GM12878 (cell line): Measurements from ENCODE around the gene WIPF1. TPM values are rescaled to one million over a fixed set of nuclear protein-coding genes. Genes with fewer than 3 reads are reported as not detected.
A peak's percentile ranks its signal among the peaks of the same experiment; 100 is the strongest.

Experiments used
- ATAC-seq: fragments of 200-7000 bp; cut with Tn5 transposase; 3 replicates; pipeline ENCODE4 v1.9.1; 2020; ENCODE audit warnings: mild to moderate bottlenecking, moderate library complexity
- BruUV-seq: library from RNA; stranded (reverse); fragments of 400-500 nt; replicated peaks from 2 replicates; lab custom pipeline; 2021; lab: Mats Ljungman, UMichigan
- CTCF ChIA-PET: fragments of 300-600 bp; sonication (Branson Sonifier 250); formaldehyde crosslinking; extraction: SDS; loops from one replicate; lab custom pipeline; 2021; ENCODE audit warnings: inconsistent platforms; lab: Yijun Ruan, JAX
- POLR2A ChIA-PET: fragments of 350-600 bp; formaldehyde crosslinking; extraction: SDS; loops from one replicate; lab custom pipeline; 2021; ENCODE audit warnings: inconsistent platforms; lab: Charles Lee
- RAD21 ChIA-PET: fragments of 300-600 bp; sonication (Branson Sonifier 250); formaldehyde crosslinking; loops from one replicate; lab custom pipeline; 2023; ENCODE audit warnings: antibody characterized with exemption; ENCODE audit not compliant: unreplicated experiment; lab: Charles Lee
- SMC1A ChIA-PET: fragments of 300-600 bp; sonication (Branson Sonifier 250); formaldehyde crosslinking; loops from one replicate; lab custom pipeline; 2023; ENCODE audit not compliant: unreplicated experiment, uncharacterized antibody; lab: Charles Lee
- DNase-seq: peaks from one replicate; pipeline ENCODE4 v3.0.0-alpha.2; 2011; ENCODE audit warnings: low read depth, low spot score
- FAIRE-seq: peaks from 3 replicates; lab custom pipeline; 2011; peaks lifted over from hg19 to GRCh38; lab: Jason Lieb, UNC
- H2AFZ ChIP-seq: 2 replicates; pipeline ENCODE4 v1.6.0; 2011; ENCODE audit warnings: low read depth, low read length, control low read depth; ENCODE audit not compliant: control insufficient read depth
- H3K27ac ChIP-seq: 2 replicates; pipeline ENCODE4 v1.5.1; 2011; ENCODE audit warnings: control low read depth; ENCODE audit not compliant: control insufficient read depth, insufficient read depth
- H3K27me3 ChIP-seq, 2 experiments: replicated peaks in 1 of 2; 2 replicates each; pipeline versions ENCODE4 v1.6.0 to v1.6.1; 2011; ENCODE audit warnings: low read length in 1 of 2; ENCODE audit not compliant: control insufficient read depth in 2 of 2, insufficient read depth in 2 of 2
- H3K36me3 ChIP-seq, 2 experiments: 2 replicates each; pipeline ENCODE4 v1.5.1; 2011; ENCODE audit warnings: low read length in 1 of 2; ENCODE audit not compliant: control insufficient read depth in 2 of 2, insufficient read depth in 2 of 2
- H3K4me1 ChIP-seq: 2 replicates; pipeline ENCODE4 v1.6.1; 2011; ENCODE audit warnings: mild to moderate bottlenecking, low read length, moderate library complexity, mixed read lengths; ENCODE audit not compliant: control insufficient read depth, insufficient read depth
- H3K4me2 ChIP-seq: 2 replicates; pipeline ENCODE4 v1.6.0; 2011; ENCODE audit warnings: control low read depth; ENCODE audit not compliant: control insufficient read depth, insufficient read depth
- H3K4me3 ChIP-seq: fragments of 200-600 bp; sonication (generic); 2 replicates; pipeline ENCODE4 v1.5.1; 2016
- H3K79me2 ChIP-seq: 2 replicates; pipeline ENCODE4 v1.6.0; 2011; ENCODE audit warnings: low read length; ENCODE audit not compliant: control insufficient read depth, insufficient read depth
- H3K9ac ChIP-seq: 2 replicates; pipeline ENCODE4 v1.8.0; 2011; ENCODE audit warnings: low read length, control low read depth, mixed read lengths; ENCODE audit not compliant: control insufficient read depth, insufficient read depth
- H3K9me3 ChIP-seq: replicated peaks from 3 replicates; pipeline ENCODE4 v1.5.1; 2011; ENCODE audit warnings: mild to moderate bottlenecking, low read length; ENCODE audit not compliant: control insufficient read depth, insufficient read depth
- H4K20me1 ChIP-seq: 2 replicates; pipeline ENCODE4 v1.6.0; 2011; ENCODE audit not compliant: control insufficient read depth, insufficient read depth
- EZH2 ChIP-seq: IDR thresholded peaks from 2 replicates; pipeline ENCODE4 v1.6.1; 2012; ENCODE audit warnings: low read depth, mild to moderate bottlenecking, control low read depth, inconsistent platforms, low read length, borderline replicate concordance; ENCODE audit not compliant: control insufficient read depth
- JUNB ChIP-seq: IDR thresholded peaks from 2 replicates; pipeline ENCODE4 v1.6.1; 2016; ENCODE audit warnings: antibody characterized with exemption, mild to moderate bottlenecking
- RAD21 ChIP-seq: IDR thresholded peaks from 2 replicates; pipeline ENCODE4 v1.6.1; 2011; ENCODE audit warnings: mild to moderate bottlenecking, low read depth, low read length, moderate library complexity; ENCODE audit not compliant: insufficient read depth
- SIX5 ChIP-seq: IDR thresholded peaks from 2 replicates; pipeline ENCODE4 v1.6.1; 2011; ENCODE audit warnings: mild to moderate bottlenecking, low read depth, low read length, moderate library complexity; ENCODE audit not compliant: severe bottlenecking
- ZNF207 ChIP-seq: fragments of 450-650 bp; IDR thresholded peaks from 2 replicates; pipeline ENCODE4 v1.6.1; 2014; ENCODE audit warnings: antibody characterized with exemption, mild to moderate bottlenecking, borderline replicate concordance
- ZNF217 ChIP-seq: fragments of 450-650 bp; IDR thresholded peaks from 2 replicates; pipeline ENCODE4 v1.6.1; 2017; ENCODE audit warnings: antibody characterized with exemption, mild to moderate bottlenecking
- whole genome bisulfite sequencing: methylation state at CpG from one replicate; pipeline ENCODE4 v1.1.6; 2016; ENCODE audit warnings: low lambda C conversion rate; ENCODE audit not compliant: insufficient replicate concordance, insufficient coverage; ENCODE audit errors: missing lambda C conversion rate; 5-methylcytosine and 5-hydroxymethylcytosine counted together
- in situ Hi-C: fragments of 300-500 bp; cut with MboI; formaldehyde crosslinking; loops from 9 replicates; pipeline ENCODE4 v1.14.3; 2018; ENCODE audit warnings: mixed read lengths
- intact Hi-C: fragments of 100-400 bp; cut with micrococcal nuclease; formaldehyde crosslinking; loops from one replicate; pipeline ENCODE4 v1.14.2; 2022; ENCODE audit not compliant: unreplicated experiment
- polyA plus RNA-seq, 11 experiments: library from polyadenylated mRNA; depleted of rRNA in 4 of 11; unstranded in 6 of 11; stranded (reverse) in 5 of 11; fragments of >200 nt; fragmentation: Nextera tagmentation in 4 of 11; fragmentation: Illumina TruSeq in 1 of 11; extraction: Ambion mirVana in 4 of 11; extraction: Trizol in 1 of 11; gene quantifications; 1 replicate in 1 of 11; 2 replicates in 10 of 11; pipeline versions ENCODE4 v1.2.1 to v1.2.3, GENCODE V29; 2011 to 2016; ENCODE audit warnings: inconsistent platforms in 2 of 11, missing spikeins in 2 of 11, low read depth in 1 of 11
- total RNA-seq, 4 experiments: library from RNA; depleted of rRNA in 3 of 4; stranded (reverse); fragments of >200 nt in 3 of 4; fragmentation: Illumina TruSeq in 1 of 4; extraction: Trizol in 1 of 4; gene quantifications; 2 replicates each; pipeline versions ENCODE4 v1.2.1 to v1.2.3, GENCODE V29; 2013 to 2021
- TF ChIP-seq, protein P1 (sequence below), 3 experiments: IDR thresholded peaks in 2 of 3; conservative IDR thresholded peaks in 1 of 3; 2 replicates each; pipeline ENCODE4 v1.5.1; 2011; ENCODE audit warnings: low read depth in 3 of 3, low read length in 3 of 3, mild to moderate bottlenecking in 3 of 3, control low read depth in 2 of 3, moderate library complexity in 2 of 3, inconsistent platforms in 1 of 3, mixed read lengths in 1 of 3; ENCODE audit not compliant: control insufficient read depth in 2 of 3, insufficient read depth in 1 of 3; ENCODE audit errors: extremely low read depth in 1 of 3
- TF ChIP-seq, protein P2 (sequence below): fragments of 450-650 bp; IDR thresholded peaks from 2 replicates; pipeline ENCODE4 v1.6.1; 2017; ENCODE audit warnings: mild to moderate bottlenecking

WIPF1 gene
- total and polyA plus RNA-seq, 10 of the 15 experiments (the other 5 are each of a cell fraction or from before 2014, with no cell fraction given), result 23.1 to 188 (median 68.9) TPM

DNA sequence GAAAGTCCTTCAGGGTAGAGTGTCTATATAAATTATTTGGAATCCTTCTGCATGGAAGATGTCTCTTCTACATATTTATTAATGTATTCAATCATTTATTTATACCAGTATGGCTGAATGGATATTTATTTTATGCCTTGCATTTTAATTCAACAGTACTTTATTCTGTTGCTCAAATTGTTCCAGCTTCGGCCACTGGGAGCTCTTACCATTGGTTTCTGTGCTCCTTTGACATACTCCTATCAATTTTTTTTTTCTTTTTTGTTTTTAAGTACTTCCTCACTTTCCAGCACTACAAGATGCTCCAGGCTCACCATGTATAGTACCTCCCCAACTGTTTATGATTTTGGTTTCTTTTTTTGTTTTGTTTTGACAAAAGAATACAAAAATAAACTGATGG lies 39.4 kb upstream of the WIPF1 start:
- no peaks in the 10 kb centered on the region for H3K36me3 ChIP-seq
- WGBS, result 100% methylated on average over 1 of the region's 1 CpG
- CTCF ChIA-PET, result interaction anchor here (1.0 to 6.8 kb wide), 2 partner anchors 24 to 51 kb away, joined by 3 to 76 read pairs; no protein-coding TSS in a partner anchor
- SMC1A ChIA-PET, result interaction anchor here (1.6 to 16.0 kb wide), 5 partner anchors 15 to 51 kb away, joined by 3 to 512 read pairs (median 10); partner anchors contain the start of gene WIPF1
- no peak overlapping the region for H3K27ac ChIP-seq
- no TSS peak for BruUV-seq
- no peak overlapping the region for H3K9ac ChIP-seq
- no peak for DNase-seq
- peaks cover 25% of the 10 kb centered on the region for H3K79me2 ChIP-seq
- intact Hi-C loops, result no loop called here
- H3K9me3 ChIP-seq, result no peaks in the 10 kb centered on the region
- POLR2A ChIA-PET, result interaction anchor here (1.5 kb wide), 1 partner anchor 50 kb away, joined by 5 read pairs; no protein-coding TSS in a partner anchor
- no peak overlapping the region for H3K4me3 ChIP-seq
- ATAC-seq, result no peak
- no peak overlapping the region for H2AFZ ChIP-seq
- no peak overlapping the region for H3K4me2 ChIP-seq
- no peak for FAIRE-seq
- H4K20me1 ChIP-seq, result no peaks in the 10 kb centered on the region
- in situ Hi-C loops, result no loop called here
- TF ChIP-seq ZNF207 (no peak), RAD21 (0 out of 2 replicates have a peak, but pooled peaks have one; percentile 10), JUNB (no peak), SIX5 (no peak), EZH2 (no peak), ZNF217 (no peak)
- TF ChIP-seq, protein P1, sequence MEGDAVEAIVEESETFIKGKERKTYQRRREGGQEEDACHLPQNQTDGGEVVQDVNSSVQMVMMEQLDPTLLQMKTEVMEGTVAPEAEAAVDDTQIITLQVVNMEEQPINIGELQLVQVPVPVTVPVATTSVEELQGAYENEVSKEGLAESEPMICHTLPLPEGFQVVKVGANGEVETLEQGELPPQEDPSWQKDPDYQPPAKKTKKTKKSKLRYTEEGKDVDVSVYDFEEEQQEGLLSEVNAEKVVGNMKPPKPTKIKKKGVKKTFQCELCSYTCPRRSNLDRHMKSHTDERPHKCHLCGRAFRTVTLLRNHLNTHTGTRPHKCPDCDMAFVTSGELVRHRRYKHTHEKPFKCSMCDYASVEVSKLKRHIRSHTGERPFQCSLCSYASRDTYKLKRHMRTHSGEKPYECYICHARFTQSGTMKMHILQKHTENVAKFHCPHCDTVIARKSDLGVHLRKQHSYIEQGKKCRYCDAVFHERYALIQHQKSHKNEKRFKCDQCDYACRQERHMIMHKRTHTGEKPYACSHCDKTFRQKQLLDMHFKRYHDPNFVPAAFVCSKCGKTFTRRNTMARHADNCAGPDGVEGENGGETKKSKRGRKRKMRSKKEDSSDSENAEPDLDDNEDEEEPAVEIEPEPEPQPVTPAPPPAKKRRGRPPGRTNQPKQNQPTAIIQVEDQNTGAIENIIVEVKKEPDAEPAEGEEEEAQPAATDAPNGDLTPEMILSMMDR (IDR thresholded peaks at IDR 0.05 in 2 of 3, conservative IDR thresholded peaks at IDR 0.05 in 1 of 3; ENCODE audit: control insufficient read depth in 2 of 3, extremely low read depth in 1 of 3, insufficient read depth in 1 of 3, low read depth in 3 of 3, low read length in 3 of 3), result 0 out of 6 replicates have a peak, but pooled peaks of 1 of the 3 experiments have one; percentile 17
- TF ChIP-seq, protein P2, sequence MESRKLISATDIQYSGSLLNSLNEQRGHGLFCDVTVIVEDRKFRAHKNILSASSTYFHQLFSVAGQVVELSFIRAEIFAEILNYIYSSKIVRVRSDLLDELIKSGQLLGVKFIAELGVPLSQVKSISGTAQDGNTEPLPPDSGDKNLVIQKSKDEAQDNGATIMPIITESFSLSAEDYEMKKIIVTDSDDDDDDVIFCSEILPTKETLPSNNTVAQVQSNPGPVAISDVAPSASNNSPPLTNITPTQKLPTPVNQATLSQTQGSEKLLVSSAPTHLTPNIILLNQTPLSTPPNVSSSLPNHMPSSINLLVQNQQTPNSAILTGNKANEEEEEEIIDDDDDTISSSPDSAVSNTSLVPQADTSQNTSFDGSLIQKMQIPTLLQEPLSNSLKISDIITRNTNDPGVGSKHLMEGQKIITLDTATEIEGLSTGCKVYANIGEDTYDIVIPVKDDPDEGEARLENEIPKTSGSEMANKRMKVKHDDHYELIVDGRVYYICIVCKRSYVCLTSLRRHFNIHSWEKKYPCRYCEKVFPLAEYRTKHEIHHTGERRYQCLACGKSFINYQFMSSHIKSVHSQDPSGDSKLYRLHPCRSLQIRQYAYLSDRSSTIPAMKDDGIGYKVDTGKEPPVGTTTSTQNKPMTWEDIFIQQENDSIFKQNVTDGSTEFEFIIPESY, result no peak
- peaks cover 15% of the 10 kb centered on the region for H3K4me1 ChIP-seq
- H3K27me3 ChIP-seq, result no peaks in the 10 kb centered on the region
- RAD21 ChIA-PET, result interaction anchor here (5.2 to 5.5 kb wide), 2 partner anchors 25 to 46 kb away, joined by 42 to 137 read pairs; no protein-coding TSS in a partner anchor
